ENCODE results near the gene CYP24A1.
A peak's percentile ranks its signal among the peaks of the same experiment; 100 is the strongest.

The CYP24A1 gene

GRCh38 chr20:54209216-54209813, 35.5 kb upstream of the CYP24A1 start:
- peak overlapping the region; percentile 88 for H3K4me3 ChIP-seq (ENCODE audit: control insufficient read depth, low read depth, low read length)
- peak; percentile 15 for TF ChIP-seq CTCF (IDR thresholded peaks at IDR 0.05; ENCODE audit: control insufficient read depth, insufficient read depth, low read depth, low read length, missing control alignments)
- DNase-seq (ENCODE audit: low read depth), result no peak

GRCh38 chr20:54208548-54209176, 34.9 kb upstream of the CYP24A1 start:
- H3K4me3 ChIP-seq (ENCODE audit: control insufficient read depth, low read depth, low read length), result peak overlapping the region; percentile 88
- no peak for TF ChIP-seq CTCF (IDR thresholded peaks at IDR 0.05; ENCODE audit: control insufficient read depth, insufficient read depth, low read depth, low read length, missing control alignments)
- no peak for DNase-seq (ENCODE audit: low read depth)

- peak; percentile 62 for TF ChIP-seq CTCF (IDR thresholded peaks at IDR 0.05; ENCODE audit: control insufficient read depth, insufficient read depth, low read depth, low read length, missing control alignments)
- peak; percentile 38 for DNase-seq (ENCODE audit: low read depth)
- H3K4me3 ChIP-seq (ENCODE audit: control insufficient read depth, low read depth, low read length), result peak within 1 kb of the TSS; percentile 88
These were observed 34.2 kb upstream of the CYP24A1 start, which contains the start of gene PFDN4 for GRCh38 chr20:54207743-54208547. PFDN4 (plus strand) TSS chr20:54208087; CDS start chr20:54208101, 14 bp downstream.

- DNase-seq (ENCODE audit: low read depth), result no peak
- TF ChIP-seq CTCF (IDR thresholded peaks at IDR 0.05; ENCODE audit: control insufficient read depth, insufficient read depth, low read depth, low read length, missing control alignments), result no peak
- peak overlapping the region; percentile 88; the same call in 1 of the 2 replicates for H3K4me3 ChIP-seq (ENCODE audit: control insufficient read depth, low read depth, low read length)
These were observed 33.4 kb upstream of the CYP24A1 start for GRCh38 chr20:54207053-54207742.

- TF ChIP-seq CTCF (IDR thresholded peaks at IDR 0.05; ENCODE audit: control insufficient read depth, insufficient read depth, low read depth, low read length, missing control alignments), result no peak
- no peak overlapping the region for H3K4me3 ChIP-seq (ENCODE audit: control insufficient read depth, low read depth, low read length)
- no peak for DNase-seq (ENCODE audit: low read depth)
These were observed 31.7 kb upstream of the CYP24A1 start for GRCh38 chr20:54205450-54205849.

- DNase-seq (ENCODE audit: low read depth), result no peak
- H3K4me3 ChIP-seq (ENCODE audit: control insufficient read depth, low read depth, low read length), result no peak overlapping the region
- no peak for TF ChIP-seq CTCF (IDR thresholded peaks at IDR 0.05; ENCODE audit: control insufficient read depth, insufficient read depth, low read depth, low read length, missing control alignments)
These were observed 30.7 kb upstream of the CYP24A1 start for GRCh38 chr20:54204481-54204880.

Data from AG09309 (cell line).